Thyroid gland (tissue), 4 donors: ENCODE results near the gene SGK1.

Experiments used
- CTCF ChIP-seq, 6 experiments: fragments of 200-600 bp in 3 of 6; fragments of 450-650 bp in 3 of 6; sonication (generic) in 3 of 6; IDR thresholded peaks; one replicate each; pipeline ENCODE4 v1.5.1; 2016 to 2019; ENCODE audit warnings: antibody characterized with exemption in 6 of 6, mild to moderate bottlenecking in 2 of 6, inconsistent platforms in 1 of 6, moderate library complexity in 1 of 6
- POLR2A ChIP-seq, 2 donors: fragments of 450-650 bp; IDR thresholded peaks; one replicate each; pipeline ENCODE4 v1.6.1; 2017; ENCODE audit warnings: antibody characterized with exemption in 2 of 2, mild to moderate bottlenecking in 2 of 2, moderate library complexity in 1 of 2

GRCh38 chr6:134177753-134178160 lies 140.2 kb downstream of the SGK1 start:
- no peak for TF ChIP-seq CTCF (IDR thresholded peaks at IDR 0.05)
- TF ChIP-seq POLR2A (IDR thresholded peaks at IDR 0.05), result no peak
